SKM-1 (cell line): Measurements from ENCODE around the gene AK9.
"Not testable (repeated sequence)": the region's sequence is repeated elsewhere in the genome, so short reads cannot be mapped to it uniquely, and the experiment has no call there.

Source experiments
- DNase-seq: peaks from one replicate; lab custom pipeline; 2025; ENCODE audit not compliant: unreplicated experiment; lab: John Stamatoyannopoulos, UW

The AK9 gene

GRCh38 chr6:109690737-109691621, at the start of gene AK9, which contains the start of gene FIG4:
Gene AK9, minus strand, starts transcription at chr6:109691202. Its CDS starts 15,457 bp downstream, at chr6:109675745.
Gene FIG4, plus strand, starts transcription at chr6:109691296. Its CDS starts 140 bp downstream, at chr6:109691436.
- peak; percentile 84 for DNase-seq

- no peak for DNase-seq
These were observed 49.8 kb upstream of the AK9 start for GRCh38 chr6:109740787-109741186.

DNA sequence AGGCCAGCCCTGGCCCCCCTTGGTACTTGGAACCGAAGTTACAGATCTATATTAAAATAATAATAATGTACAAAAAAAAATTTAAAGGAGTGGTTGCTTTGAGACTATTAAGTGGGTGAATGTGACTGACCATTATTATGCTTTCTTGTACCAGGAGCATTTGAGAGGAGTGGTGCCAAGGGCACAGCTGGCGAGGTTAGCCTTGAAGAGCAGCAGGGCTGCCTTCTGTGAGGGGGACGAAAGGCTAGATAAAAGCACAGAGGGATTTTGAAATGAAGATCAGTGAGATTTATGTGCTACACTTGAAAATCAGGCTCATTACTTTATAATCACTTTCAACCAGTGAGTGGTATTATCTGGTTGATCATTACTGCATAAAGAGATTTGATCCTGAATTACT, 48.7 kb upstream of the AK9 start:
- no peak for DNase-seq

GRCh38 chr6:109738667-109739066, 47.7 kb upstream of the AK9 start:
- no peak for DNase-seq

DNA sequence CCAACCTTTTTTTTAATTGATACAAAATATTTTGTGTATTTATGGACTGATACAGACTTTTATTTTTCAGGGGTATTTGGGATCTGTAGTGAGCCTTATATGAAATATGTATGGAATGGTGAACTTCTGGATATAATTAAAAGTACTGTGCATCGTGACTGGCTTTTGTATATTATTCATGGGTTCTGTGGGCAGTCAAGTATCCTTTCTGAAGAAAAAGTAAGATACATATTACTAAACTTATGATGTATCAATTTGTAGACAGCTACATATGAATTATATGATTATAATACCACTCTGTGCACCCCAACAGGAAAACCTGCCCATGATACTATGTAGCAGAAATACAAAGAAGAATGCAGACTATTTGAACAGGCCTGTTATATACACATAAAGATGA, 47.3 kb upstream of the AK9 start:
- DNase-seq, result no peak

DNA sequence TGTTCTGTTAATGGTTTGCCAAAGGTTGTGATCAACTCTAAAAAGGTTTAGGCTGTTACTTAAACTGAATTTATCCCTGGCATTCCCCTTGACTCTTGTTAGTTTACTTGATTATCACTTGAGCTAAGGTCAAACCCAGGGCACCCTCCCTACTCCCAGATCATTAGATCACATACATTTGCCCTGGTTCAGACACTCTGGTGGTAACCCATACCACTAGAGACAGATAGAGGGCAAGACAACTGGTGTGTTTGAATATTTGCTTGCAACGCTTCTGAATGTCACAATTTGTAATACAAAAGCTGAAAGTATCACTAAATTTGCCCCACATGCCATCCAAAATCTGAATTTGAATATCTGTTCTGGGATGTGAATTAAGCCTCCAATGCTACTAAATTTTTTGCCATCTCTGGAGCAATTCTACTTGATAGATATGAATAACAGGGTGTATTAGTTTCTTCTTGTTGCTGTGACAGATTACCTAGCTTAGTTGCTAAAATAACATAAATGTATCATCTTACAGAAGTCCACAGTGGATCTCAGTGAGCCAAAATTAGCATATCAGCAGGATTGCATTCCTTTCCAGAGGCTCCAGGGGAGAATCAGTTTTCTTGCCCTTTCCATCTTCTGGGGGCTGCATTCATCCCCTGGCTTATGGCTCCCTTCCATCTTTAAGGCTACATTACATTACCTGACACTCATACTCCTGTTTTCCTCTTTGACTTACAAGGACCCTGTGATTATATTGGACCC, 45.4 kb upstream of the AK9 start:
- DNase-seq, result no peak

GRCh38 chr6:109725250-109725649, 34.2 kb upstream of the AK9 start:
- not testable (repeated sequence) for DNase-seq

GRCh38 chr6:109722564-109723254, 31.7 kb upstream of the AK9 start:
- DNase-seq, result no peak

GRCh38 chr6:109722011-109722410, 31.0 kb upstream of the AK9 start:
- no peak for DNase-seq

- DNase-seq, result no peak
These were observed 29.3 kb upstream of the AK9 start for GRCh38 chr6:109720311-109720710.

- no peak for DNase-seq
These were observed 28.0 kb upstream of the AK9 start for GRCh38 chr6:109718991-109719390.

DNA sequence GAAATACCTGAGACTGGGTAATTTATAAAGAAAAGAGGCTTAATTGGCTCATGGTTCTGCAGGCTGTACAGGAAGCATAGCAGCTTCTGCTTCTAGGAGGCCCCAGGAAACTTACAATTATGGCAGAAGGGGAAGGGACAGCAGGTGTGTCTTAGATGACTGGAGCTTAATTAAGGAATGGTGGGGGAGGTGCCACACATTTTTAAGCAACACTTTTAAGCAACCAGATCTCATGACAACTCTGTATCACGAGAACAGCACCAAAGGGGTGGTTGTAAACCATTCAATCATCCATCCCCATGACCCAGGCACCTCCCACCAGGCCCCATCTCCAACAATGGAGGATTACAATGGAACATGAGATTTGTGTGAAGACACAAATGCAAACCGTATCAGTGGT, 27.0 kb upstream of the AK9 start:
- peak; percentile 14 for DNase-seq

GRCh38 chr6:109715616-109716015, 24.6 kb upstream of the AK9 start:
- no peak for DNase-seq

- DNase-seq, result no peak
These were observed 23.6 kb upstream of the AK9 start for GRCh38 chr6:109714611-109715010.

- no peak for DNase-seq
These were observed 23.2 kb upstream of the AK9 start for GRCh38 chr6:109714166-109714565.

GRCh38 chr6:109713097-109713496, 22.1 kb upstream of the AK9 start:
- no peak for DNase-seq

- not testable (repeated sequence) for DNase-seq
These were observed 17.1 kb upstream of the AK9 start for GRCh38 chr6:109708099-109708498.

GRCh38 chr6:109706513-109706912, 15.5 kb upstream of the AK9 start:
- no peak for DNase-seq

DNA sequence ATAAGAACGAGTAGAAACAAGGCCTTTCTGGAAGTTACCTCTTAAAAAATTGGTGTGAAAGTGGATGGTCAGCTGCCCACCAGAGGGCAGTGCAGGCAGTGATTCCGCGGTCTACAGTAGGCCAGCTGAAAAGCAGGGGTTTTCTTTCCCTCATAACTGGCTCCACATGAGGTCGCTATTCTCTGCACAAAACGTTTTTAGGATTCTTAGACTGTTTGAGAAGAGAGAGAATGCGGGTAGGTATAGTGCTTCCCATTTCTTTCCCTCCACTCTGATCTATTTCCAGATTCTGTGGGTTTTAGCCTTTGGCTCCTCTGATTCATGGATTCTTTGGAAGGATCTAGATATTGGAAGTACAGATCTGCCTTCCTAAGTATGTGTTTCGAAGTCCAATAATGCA, 14.3 kb upstream of the AK9 start:
- peak; percentile 94 for DNase-seq

- no peak for DNase-seq
These were observed 11.8 kb upstream of the AK9 start for GRCh38 chr6:109702791-109703190.

DNA sequence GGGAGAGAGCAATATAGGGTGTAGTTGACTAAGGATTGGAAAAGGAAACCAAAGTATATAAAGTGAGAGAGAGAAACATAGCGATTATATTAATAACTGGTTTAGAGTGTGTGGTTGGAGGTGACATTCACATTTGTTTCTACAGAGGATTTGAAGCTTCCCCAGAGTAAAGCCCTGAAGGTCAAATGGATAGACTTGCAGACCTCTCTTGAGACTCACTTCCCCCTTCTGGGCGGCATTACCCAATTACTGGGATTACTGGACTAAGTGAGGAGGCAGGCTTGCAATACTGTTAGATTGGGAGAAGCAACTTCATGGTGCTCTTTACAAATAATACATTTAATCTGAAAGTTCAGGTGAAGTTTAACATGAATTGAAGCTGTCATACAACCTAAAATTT, 10.8 kb upstream of the AK9 start:
- peak; percentile 61 for DNase-seq
